OCI-LY3 (cell line): ENCODE measurements around the gene ZNF140.

ENCODE experiments used
- H2AFZ ChIP-seq: fragments of 200-600, 300-600 bp; shearing (Covaris generic); 2 replicates; pipeline ENCODE4 v1.6.0; 2014; ENCODE audit warnings: antibody characterized with exemption, low read depth, low read length
- H3K27ac ChIP-seq: fragments of 200-600, 300-600 bp; sonication (generic); 2 replicates; pipeline ENCODE4 v1.5.1; 2014; ENCODE audit warnings: mild to moderate bottlenecking, low read length, moderate library complexity, mixed read lengths
- H3K27me3 ChIP-seq: fragments of 200-600, 300-600 bp; sonication (generic); 2 replicates; pipeline ENCODE4 v1.6.1; 2014; ENCODE audit warnings: low read depth, low read length, mixed read lengths
- H3K36me3 ChIP-seq: fragments of 200-600, 300-600 bp; sonication (generic); replicated peaks from 2 replicates; pipeline ENCODE3; 2014; ENCODE audit warnings: low read depth, low read length, mixed read lengths
- H3K4me1 ChIP-seq: fragments of 300-600, 200-600 bp; sonication (generic); 2 replicates; pipeline ENCODE4 v1.6.1; 2014; ENCODE audit warnings: low read length, mixed read lengths
- H3K4me2 ChIP-seq: fragments of 200-600, 300-600 bp; sonication (generic); 2 replicates; pipeline ENCODE4 v1.6.1; 2014; ENCODE audit warnings: low read length, mixed read lengths
- H3K4me3 ChIP-seq: fragments of 300-600, 200-600 bp; sonication (generic); 2 replicates; pipeline ENCODE4 v1.5.1; 2014; ENCODE audit warnings: antibody characterized with exemption, mild to moderate bottlenecking, low read length, moderate library complexity
- H3K79me2 ChIP-seq: fragments of 300-600, 200-600 bp; shearing (Covaris generic); 2 replicates; pipeline ENCODE4 v1.6.1; 2014; ENCODE audit warnings: mild to moderate bottlenecking, low read length, mixed read lengths
- H3K9ac ChIP-seq: fragments of 300-600, 200-600 bp; shearing (Covaris generic); 2 replicates; pipeline ENCODE4 v1.6.0; 2014; ENCODE audit warnings: mild to moderate bottlenecking, low read length, moderate library complexity
- H3K9me3 ChIP-seq: fragments of 200-600, 300-600 bp; shearing (Covaris generic); 2 replicates; pipeline ENCODE4 v1.6.1; 2014; ENCODE audit warnings: low read length, mixed read lengths; ENCODE audit not compliant: insufficient read depth
- H4K20me1 ChIP-seq: fragments of 200-600, 300-600 bp; sonication (generic); 2 replicates; pipeline ENCODE4 v1.6.1; 2016; ENCODE audit warnings: low read length, mixed read lengths; ENCODE audit not compliant: insufficient read depth
- CTCF ChIP-seq: fragments of 200-600, 300-600 bp; sonication (generic); IDR thresholded peaks from 2 replicates; pipeline ENCODE4 v1.5.1; 2014; ENCODE audit warnings: antibody characterized with exemption, low read length, low read depth
- EZH2phosphoT487 ChIP-seq: fragments of 200-600 bp; shearing (Covaris generic); IDR thresholded peaks from 2 replicates; pipeline ENCODE4 v1.6.1; 2018; ENCODE audit warnings: antibody characterized with exemption, mixed run types, low read depth

Gene ZNF140

GRCh38 chr12:133080368-133081158 lies at the start of gene ZNF140:
Gene ZNF140 (plus strand): TSS chr12:133080923. CDS start chr12:133081321, 398 bp downstream.
- no peak for TF ChIP-seq CTCF
- H3K27me3 ChIP-seq: no peaks in the 10 kb centered on the region
- peak within 1 kb of the TSS; percentile 79 for H2AFZ ChIP-seq
- H4K20me1 ChIP-seq: no peaks in the 10 kb centered on the region
- peak within 1 kb of the TSS; percentile 94 for H3K27ac ChIP-seq
- peak within 1 kb of the TSS; percentile 88 for H3K4me3 ChIP-seq
- H3K4me2 ChIP-seq: peak within 1 kb of the TSS; percentile 74
- H3K79me2 ChIP-seq: peaks cover 12% of the 10 kb centered on the region
- peaks cover 48% of the 10 kb centered on the region for H3K36me3 ChIP-seq
- peak within 1 kb of the TSS; percentile 95 for H3K9ac ChIP-seq
- H3K9me3 ChIP-seq: peaks cover 53% of the 10 kb centered on the region
- H3K4me1 ChIP-seq: peaks cover 19% of the 10 kb centered on the region

GRCh38 chr12:133037207-133038005 lies 43.3 kb upstream of the ZNF140 start, which contains the start of gene ZNF84:
Gene ZNF84 (plus strand): TSS chr12:133037509. CDS start chr12:133041468, 3,959 bp downstream.
- Histone ChIP-seq H3K4me1 (0 out of 2 replicates have a peak, but pooled peaks cover 3% of the 10 kb centered on the region), H3K4me3 (peak within 1 kb of the TSS; percentile 87), H4K20me1 (no peaks in the 10 kb centered on the region), H2AFZ (peak within 1 kb of the TSS; percentile 86), H3K27me3 (no peaks in the 10 kb centered on the region), H3K4me2 (peak within 1 kb of the TSS; percentile 70), H3K9ac (peak within 1 kb of the TSS; percentile 84), H3K36me3 (peaks cover 45% of the 10 kb centered on the region), H3K9me3 (peaks cover 55% of the 10 kb centered on the region), H3K27ac (peak within 1 kb of the TSS; percentile 80), H3K79me2 (peaks cover 48% of the 10 kb centered on the region)
- TF ChIP-seq EZH2phosphoT487 (no peak), CTCF (no peak)

- no peaks in the 10 kb centered on the region for H3K27me3 ChIP-seq
- H3K9me3 ChIP-seq: peaks cover 62% of the 10 kb centered on the region
Observed at GRCh38 chr12:133038118-133038709, 42.5 kb upstream of the ZNF140 start.

More at GRCh38 chr12:133038118-133038709, 42.5 kb upstream of the ZNF140 start:
- Histone ChIP-seq H3K27ac (peak overlapping the region; percentile 80), H3K9ac (peak overlapping the region; percentile 84), H3K4me2 (peak overlapping the region; percentile 70), H4K20me1 (no peaks in the 10 kb centered on the region), H3K36me3 (peaks cover 53% of the 10 kb centered on the region), H3K4me1 (0 out of 2 replicates have a peak, but pooled peaks cover 3% of the 10 kb centered on the region), H3K79me2 (peaks cover 53% of the 10 kb centered on the region), H2AFZ (peak overlapping the region; percentile 86; the same call in 1 of the 2 replicates), H3K4me3 (peak overlapping the region; percentile 87)
- TF ChIP-seq CTCF: no peak
- no peak for TF ChIP-seq EZH2phosphoT487
